HG02588 (cell line): ENCODE results near the gene PPP1R1A.

Experiments
- ATAC-seq: cut with Tn5 transposase; IDR thresholded peaks from one replicate; pipeline ENCODE4 v1.9.1; 2021; ENCODE audit warnings: mild to moderate bottlenecking, moderate library complexity; ENCODE audit not compliant: unreplicated experiment

The PPP1R1A gene

GRCh38 chr12:54538136-54538700 lies 50.2 kb downstream of the PPP1R1A start:
- ATAC-seq, result no peak

GRCh38 chr12:54535474-54535873 lies 53.0 kb downstream of the PPP1R1A start:
- ATAC-seq, result no peak

- ATAC-seq, result no peak
These were observed 58.9 kb downstream of the PPP1R1A start for GRCh38 chr12:54529581-54529980.
